HS-27A (cell line): Measurements from ENCODE around the gene INSYN2B.

Source experiments
- DNase-seq: peaks from one replicate; pipeline ENCODE4 v3.0.0-alpha.2; 2012; ENCODE audit warnings: low read depth, missing footprints

Gene INSYN2B

DNA sequence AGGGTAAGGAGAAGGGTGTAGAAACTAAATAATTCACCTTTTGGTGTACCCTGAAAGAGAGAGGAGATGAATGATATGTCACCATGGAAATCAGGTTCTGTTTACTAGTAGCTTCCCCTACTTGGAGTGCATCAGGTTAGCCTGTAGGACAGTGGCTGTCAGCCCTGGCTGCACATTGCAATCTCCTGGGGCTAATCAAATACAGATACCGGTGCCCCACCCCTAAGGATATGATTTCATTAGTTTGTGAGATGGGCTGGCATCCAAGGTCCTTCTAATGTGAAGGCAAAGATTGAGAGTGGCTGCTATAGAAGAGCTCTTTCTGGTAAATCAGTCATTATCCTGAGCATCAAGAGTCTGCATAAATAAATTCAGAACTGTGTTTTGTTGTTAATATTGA, 47.2 kb downstream of the INSYN2B start:
- DNase-seq, result no peak

DNA sequence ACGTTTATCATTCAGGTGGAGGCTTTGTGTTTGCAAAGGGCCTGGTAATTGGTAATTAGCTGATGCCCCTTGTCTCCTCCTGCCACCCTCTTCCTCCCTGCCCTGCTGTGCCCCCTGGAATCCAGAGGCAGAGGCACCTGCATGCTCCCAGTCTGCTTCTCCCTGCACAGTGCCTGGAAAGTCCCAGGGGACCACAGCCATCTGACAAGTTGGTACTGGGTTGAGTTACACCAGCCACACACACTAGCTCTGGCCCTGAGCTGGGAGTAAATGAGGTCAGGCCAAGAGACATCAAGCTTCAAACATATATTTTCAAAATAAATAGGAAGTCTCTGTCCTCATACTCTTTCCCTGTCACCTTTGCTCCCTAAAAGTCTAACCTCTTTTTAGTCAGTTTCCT, 56.3 kb downstream of the INSYN2B start:
- DNase-seq, result no peak

DNA sequence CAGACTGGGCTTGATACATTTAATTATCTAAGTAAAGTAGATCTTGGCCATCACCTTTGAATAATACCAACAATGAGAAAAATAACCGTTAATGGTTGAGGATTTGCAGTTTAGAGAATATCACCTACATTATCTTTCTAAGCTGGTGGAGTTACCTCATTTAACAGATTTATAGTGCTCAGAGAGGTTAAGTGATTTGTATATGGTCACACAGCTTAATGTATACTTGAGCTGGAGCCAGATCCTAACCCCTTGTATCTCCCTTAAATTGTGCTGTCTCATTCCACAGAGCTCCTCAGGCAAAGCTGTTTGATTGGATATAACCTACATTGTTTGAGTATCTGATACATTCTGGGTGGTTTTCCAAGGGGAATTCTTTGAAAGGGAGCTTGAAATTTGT, 57.8 kb downstream of the INSYN2B start:
- no peak for DNase-seq

DNA sequence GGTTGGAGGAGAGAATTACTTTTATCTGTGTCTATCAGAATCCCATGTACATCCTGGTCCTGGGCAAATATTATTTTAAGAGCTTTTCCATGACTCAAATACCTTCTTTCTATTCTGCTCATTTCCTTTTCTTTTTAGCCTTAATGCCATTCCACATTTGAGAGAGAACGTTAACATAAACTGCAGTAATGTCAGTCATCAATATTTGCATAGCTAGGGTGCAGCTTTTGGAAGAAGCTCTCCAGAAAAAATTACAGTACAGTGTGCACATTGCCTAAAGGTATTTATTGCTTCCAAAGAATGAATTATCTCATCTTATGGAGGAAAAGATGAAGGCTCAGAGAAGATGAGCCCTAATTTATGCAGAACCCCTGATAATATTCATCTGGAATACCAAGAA, 58.3 kb downstream of the INSYN2B start:
- no peak for DNase-seq

DNA sequence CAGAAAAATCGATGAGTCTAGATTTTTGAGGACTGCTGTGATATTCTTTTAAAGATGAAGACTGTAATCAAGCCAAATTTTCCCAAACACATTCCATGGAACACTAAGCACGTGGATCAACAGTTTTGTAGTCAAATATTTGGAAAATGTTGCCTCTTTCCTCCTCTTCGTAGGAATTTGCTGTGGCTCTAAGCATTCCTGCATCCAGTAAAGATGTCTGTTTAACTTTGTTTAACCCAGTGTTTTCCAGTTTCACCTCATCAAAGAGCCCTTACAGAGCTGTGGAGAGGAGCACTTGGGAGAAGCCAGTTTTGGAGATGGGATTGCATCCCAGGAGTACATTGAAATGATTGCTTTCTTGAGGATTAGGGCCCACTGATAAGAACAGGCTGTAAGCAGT, 58.9 kb downstream of the INSYN2B start:
- DNase-seq, result no peak

DNA sequence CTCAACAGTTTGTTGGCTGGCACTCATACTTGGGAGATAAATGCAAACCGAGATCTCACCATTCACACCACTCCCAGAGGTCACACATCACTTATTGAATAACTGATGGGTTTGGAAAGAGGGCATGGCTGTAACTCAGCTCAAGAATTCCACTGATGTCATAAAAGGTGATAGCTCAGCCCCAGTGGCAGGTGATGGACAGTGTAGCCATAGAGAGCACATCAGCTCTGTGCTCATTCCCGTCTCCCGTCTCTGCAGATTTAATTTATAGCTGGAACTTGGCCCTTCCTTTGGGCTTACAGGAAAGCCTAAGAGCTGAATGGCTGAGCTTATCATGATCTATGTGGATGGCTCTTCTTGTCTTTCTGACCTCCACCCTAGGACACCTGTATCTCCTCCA, 59.8 kb downstream of the INSYN2B start:
- no peak for DNase-seq

DNA sequence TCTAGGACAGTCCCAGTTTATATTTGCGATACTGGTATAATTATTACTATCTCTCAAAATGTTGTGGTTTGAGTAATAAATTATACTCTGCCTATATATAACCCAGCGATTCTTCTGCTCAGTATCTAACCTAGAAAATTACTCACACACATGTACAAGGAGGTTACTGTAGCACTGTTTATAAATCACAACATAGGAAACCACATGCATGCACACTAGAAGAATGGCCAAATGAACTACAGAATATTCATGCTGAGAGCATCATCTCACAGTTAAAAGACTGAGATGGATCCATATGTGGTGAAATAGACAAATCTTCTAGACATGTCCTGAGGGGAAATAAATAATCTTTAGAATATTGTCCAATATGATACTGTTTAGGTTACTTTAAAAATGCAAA, 62.1 kb downstream of the INSYN2B start:
- no peak for DNase-seq

DNA sequence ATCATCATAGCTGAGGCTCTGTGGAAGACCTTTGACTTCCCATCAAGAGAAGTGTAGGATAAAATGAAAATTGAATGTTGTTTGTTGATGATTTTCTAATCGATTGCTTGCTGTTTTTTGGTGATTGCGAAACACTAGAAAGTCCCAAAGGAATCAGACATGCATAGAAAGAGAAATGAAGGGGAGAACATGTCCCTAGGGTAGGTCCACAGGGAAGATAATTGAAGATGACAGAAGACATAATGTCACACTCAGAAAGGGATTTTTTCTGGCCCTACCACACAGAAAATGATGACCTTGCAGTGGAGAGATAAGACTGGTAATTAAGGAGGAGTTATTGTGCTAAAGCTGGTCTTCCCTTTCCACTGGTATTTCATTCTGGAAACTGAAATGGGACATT, 62.8 kb downstream of the INSYN2B start:
- DNase-seq, result no peak

DNA sequence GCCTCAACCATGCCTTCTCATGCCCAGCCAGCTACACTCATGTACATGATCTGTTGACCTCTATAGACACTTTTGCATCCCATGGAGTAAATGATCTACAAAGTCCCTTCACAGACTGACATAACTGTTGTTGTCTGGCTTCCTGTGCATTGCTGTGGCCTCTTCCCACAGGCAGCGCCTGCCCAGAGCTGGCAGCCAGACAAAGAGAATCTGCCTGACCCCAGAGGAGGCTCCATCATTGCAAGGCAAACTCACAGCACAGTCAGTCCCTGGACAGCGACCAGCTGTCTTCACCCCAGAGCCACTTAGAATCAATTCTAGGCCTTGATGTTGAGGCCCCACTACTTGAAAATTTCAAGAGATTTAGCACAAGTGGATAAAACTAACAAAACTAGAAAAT, 65.5 kb downstream of the INSYN2B start:
- no peak for DNase-seq

DNA sequence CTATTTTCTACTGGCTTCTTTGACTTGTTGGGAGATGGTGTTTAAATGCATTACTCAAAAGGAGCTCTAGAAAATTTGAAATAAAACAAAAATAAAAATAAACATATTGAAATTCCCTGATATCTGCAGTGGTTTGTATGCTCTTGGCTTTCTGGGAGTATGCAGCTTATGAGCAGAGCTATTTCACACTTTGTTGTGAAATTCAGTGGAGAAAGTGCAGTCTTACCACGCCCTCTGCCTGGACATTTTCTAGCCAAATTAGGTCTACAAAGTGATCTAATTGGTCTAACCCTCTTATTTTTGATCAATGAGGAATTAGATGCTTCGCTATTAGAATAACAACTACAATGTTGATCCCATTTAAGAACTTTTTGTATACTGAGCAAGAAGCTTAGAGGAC, 66.8 kb downstream of the INSYN2B start:
- no peak for DNase-seq

DNA sequence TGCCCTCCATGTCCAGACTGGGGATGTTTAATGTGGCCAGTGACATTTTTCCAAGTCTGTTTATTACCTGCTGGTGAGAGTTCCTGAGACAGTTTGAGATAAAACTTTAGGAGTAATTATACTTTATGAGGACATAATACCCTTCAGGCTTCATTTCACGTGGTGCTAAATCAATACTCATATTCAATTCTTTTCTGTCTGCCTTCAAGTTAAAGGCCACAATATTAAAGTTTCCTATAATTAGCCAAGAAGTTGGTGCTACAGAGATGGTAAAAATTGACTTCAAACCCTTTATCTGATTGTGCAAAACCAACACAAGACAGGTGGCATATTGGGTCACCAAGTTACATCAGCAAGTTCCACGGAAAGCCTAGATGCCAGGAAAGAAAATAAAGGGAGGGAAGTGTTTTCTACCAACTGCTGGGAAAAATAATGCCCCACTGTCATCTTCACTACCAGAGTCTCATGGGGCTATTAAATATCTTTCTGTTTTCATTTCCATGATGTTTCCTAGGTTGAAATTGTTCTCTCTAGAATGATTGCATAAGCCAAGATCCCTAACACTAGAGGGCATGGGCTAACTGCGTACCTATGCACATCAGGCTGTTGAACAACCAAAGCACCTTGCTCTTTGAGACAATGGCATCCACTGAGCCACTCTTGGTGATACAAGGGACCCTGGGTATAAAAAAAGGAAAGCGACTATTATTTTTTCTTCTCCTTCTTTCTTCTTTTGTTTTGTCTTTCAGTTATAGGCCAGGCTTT, 68.7 kb downstream of the INSYN2B start:
- no peak for DNase-seq

DNA sequence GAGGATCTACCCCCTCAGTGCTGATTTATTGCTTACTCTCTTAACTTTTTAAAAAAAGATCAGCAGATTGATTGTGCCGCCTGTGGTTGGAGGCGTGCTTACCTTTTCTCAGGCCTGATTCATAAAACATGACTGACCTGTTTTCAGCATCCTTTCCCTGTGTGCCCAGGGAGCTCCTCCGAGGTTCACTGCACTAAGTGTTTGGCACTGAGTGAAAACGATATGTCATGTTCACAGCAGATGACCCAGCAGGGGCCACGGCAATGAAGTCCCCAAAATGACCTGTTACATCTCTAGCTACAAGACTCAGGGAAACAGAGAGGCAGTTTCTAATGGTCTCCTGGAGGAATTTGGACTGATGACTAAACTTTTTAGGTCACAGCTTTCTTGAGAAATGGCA, 69.9 kb downstream of the INSYN2B start:
- no peak for DNase-seq

DNA sequence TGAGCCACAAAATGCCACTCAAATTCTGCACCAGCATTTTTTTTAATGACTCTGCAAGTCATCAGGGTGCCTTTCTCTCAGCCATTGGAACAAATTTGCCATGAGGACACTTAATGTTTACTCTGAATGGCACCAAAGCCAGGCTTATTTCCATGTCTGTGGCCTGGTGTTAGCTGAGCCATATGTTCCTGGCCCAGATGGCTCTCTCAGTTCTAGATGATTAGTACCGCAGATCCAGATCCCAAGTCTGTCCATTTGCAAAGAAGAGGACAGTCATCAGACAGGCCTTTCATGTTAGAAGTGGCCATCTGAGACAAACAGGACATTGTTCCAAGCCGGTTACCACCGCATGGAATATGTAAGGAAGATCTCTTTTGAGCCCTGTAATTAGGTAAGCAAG, 70.3 kb downstream of the INSYN2B start:
- no peak for DNase-seq

DNA sequence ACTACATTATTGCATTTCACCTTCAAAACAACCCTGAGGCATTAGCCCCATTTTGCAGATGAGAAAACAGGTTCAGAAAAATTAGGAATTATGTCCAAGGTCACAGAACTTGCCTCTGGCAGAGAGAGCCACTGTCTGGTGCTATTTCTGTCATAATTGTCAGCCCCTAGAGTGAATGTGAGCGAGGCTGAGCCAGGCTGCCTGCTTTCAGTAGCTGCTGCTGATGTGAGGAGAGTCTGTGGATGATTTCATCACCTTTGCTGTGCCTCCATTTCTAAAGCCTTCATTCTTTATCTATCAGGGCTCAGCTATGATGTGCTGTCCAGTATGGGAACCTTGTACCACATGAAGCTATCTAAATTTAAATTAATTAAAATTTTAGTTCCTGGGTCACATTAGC, 71.4 kb downstream of the INSYN2B start:
- no peak for DNase-seq

DNA sequence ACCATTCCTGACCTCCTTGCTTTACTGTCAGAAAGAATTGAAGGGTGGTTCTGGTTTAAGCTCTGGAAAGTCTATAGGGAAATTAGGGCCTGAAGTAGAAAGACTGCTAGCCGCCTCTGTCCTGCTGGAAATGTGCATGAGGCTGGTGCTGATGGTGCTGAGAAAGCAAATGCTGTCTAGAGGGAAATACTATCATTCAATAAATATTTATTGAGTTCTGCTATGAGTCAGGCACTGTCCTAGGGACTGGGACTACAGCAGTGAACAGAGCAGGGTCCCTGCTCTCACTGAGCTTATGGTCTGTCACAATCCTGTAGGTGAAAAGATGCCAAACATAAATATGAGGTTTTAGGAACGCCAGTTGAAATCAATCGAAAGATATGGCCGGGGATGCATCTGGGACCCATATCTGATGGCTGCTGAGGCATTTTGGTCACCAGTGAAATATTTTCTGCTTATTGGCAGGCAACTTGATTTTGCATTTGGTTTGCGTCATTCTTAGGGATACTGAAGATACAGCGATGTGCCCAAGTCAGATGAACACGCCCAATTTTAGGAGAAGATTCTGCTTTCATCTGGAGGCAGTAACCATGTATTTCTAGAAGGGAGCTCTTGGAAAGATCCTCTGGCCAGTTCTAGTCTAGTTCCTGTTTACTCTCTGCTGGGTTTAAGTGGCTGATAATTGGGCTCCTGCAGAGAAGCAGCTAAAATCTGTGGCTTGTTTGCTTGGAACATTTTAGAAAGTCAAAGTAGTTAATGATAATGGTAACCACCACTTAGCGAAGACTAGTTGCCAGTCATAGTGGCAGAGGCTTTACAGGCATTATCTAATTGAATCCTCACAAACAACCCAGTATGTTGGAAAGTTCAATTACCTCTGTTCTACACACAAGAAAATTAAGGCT, 73.3 kb downstream of the INSYN2B start:
- DNase-seq, result no peak

DNA sequence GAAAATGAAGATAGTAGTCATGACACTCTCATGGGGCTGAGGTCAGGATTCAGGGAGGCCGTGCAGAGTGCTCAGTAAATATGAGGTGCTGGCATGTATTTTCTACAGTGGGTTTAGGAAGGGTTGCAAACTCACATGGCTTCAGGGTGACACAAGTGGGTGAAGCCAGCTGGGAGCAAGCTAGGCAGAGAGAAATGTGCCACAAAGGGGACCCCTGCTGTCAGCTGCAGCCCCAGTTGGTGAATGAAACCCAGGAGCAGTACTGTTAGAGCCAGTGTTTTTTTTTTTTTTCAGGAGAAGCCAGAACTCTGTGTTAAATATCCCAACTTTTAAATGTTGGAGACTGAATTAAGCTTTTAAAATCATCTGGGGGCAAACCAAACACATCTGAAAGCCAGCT, 75.3 kb downstream of the INSYN2B start:
- DNase-seq, result no peak

DNA sequence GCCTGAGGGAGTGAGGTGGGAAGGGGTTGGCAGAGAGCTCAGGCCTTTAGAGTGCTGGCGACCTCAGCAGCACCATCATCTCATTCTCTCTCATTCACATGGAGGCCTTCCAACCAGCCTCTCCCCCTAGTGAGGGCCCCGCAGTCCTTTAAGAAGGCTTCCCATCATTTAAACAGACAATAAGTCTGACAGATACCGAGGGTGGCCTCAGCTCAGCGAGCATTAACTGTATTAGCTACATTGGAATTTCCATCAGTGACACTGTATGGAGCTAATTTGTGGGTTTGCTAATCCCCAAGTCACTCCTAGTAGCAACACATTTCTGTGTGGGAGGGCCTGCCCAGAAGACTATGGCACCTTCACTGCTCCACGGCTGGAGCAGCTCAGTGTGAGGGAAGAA, 75.8 kb downstream of the INSYN2B start:
- no peak for DNase-seq

DNA sequence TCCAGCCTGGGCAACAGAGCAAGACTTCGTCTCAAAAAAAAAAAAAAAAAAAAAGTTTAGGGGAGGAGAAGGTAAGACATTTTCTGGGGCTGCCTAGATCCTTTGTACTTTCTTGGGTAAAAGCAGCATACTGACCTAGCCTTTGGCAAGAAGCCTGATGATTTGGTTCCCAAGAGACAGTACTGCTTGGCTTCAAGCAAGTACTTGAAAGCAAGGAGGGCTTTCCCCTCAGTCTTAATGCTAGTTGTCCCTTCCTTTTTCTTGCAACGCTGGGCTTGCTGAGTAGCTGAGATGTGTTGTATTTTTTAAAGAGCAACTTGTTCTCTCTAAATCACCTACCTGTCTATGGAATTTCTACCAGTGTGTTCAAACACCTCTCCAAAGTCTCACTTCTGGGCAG, 76.2 kb downstream of the INSYN2B start:
- no peak for DNase-seq

DNA sequence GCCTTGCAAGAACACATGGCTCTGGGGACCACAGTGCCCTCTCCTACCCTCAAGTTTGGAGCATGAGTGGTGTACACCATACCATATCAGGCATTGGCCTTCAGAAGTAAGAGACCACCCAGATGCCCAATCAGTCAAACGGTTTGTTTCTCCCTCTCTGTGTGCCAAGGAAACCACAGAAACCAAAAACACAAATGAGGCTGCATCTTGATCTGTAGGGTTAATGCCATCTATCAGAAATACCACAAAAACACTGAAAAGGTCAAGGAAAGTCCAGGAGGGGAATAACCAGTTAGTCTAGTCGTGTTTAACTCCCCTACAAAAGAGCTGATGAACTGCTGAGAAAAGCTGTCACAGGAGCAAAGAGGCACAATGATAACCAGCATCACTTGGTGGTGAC, 78.4 kb downstream of the INSYN2B start:
- DNase-seq, result no peak

DNA sequence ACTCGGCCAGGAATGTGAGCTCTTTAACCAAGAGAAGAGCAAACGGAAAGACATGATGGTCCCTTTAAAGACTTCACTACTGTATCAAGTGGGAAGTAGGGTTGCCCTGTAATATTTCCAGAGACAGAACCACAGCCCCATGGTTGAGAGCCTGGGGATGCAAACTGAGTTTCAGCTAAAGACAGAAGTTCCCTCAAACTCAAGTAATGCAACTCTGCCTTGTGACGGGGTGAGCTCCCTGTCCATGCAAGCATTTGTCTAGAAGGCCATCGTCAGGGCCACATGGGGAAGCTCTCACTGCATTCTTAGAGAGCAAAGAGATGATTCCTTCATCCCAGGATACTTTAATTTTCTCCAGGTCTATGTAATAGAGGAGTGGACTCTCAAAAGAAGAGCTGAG, 82.8 kb downstream of the INSYN2B start:
- no peak for DNase-seq

DNA sequence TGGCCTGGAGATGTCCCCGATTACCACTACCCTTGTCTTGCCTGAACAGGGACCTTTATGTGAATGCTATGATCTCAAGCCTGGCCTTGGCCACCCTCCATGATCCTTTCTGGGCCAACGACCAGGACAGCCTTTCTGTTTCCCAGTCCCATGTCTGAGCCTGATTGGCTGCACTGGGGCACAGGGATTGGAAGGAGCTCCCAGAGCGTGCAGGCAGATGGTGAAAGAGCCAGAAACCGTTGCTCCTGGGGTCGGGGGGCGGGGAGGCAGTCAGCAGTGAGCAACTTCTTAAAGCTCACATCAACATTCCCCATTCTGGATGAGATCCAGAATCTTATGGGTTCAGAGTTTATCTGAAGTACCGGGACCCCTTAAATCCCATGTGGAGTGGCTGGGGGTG, 84.4 kb downstream of the INSYN2B start:
- DNase-seq, result no peak

DNA sequence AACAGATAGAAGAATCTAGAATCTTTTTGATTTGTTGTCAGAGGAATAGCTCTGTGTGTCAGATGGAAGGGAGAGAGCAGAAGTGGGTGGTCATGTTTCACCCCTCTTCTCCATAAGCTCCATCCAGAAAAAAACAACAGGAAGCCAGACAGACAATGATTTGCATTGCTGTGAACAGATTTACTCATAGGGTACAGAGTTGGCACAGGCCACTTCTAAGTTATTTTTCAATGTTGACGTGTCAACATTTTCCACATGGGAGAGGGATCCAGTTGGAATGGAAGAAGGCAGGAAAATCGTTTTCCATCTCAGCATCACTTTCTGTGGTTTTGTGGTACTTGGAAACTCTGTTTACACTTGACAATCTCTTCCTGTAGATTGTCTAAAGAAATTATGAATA, 86.7 kb downstream of the INSYN2B start:
- DNase-seq, result no peak

DNA sequence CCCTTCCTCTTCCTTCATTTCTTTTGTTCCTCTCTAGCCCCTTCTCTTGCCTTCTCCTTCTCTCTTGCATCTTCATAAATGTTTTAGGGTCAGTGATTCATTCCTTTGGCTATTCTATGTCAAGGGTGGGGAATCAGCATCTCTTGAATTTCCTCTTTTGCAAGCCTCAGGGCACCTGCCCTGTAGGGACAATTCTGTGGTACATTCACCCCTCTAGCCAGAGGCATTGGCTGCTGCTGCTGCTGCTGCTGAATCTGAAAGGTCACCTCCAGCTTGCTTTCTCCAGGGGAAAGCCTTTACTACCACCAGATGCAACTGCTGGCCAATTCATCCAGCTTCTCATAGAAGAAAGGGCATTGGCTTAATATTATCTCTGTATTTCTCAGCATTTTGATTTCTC, 87.3 kb downstream of the INSYN2B start:
- DNase-seq, result no peak

DNA sequence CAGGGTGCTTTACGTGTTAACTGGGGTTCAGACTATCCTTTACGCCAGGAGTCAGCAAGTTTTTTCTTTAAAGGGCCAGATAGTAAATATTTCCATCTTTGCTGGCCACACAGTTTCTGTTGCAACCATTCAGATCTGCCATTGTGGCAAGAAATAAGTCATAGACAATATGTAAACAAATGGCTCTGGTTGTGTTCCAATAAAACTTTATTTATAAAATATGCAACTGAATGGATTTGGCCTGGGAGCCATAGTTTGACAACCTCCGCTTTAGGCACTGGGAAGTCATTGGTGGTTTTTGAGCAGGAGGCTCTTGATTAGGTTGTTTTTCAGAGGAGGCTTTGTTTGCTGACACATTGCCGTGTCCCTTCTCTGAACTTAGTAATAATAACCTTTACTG, 90.7 kb downstream of the INSYN2B start:
- no peak for DNase-seq
